ENCODE measurements around the gene STAT4.

STAT4 gene

GRCh38 chr2:191113761-191114160, 37.0 kb downstream of the STAT4 start:
- no peak overlapping the region for H3K4me3 ChIP-seq (ENCODE audit: control insufficient read depth, low read depth, low read length)
- DNase-seq (ENCODE audit: low read depth) = no peak
- no peak for TF ChIP-seq CTCF (IDR thresholded peaks at IDR 0.05; ENCODE audit: control insufficient read depth, insufficient read depth, low read depth, low read length, missing control alignments)

GRCh38 chr2:191112448-191112901, 38.3 kb downstream of the STAT4 start:
- no peak for TF ChIP-seq CTCF (IDR thresholded peaks at IDR 0.05; ENCODE audit: control insufficient read depth, insufficient read depth, low read depth, low read length, missing control alignments)
- DNase-seq (ENCODE audit: low read depth) = no peak
- H3K4me3 ChIP-seq (ENCODE audit: control insufficient read depth, low read depth, low read length) = no peak overlapping the region

- DNase-seq (ENCODE audit: low read depth) = no peak
- TF ChIP-seq CTCF (IDR thresholded peaks at IDR 0.05; ENCODE audit: control insufficient read depth, insufficient read depth, low read depth, low read length, missing control alignments) = no peak
- H3K4me3 ChIP-seq (ENCODE audit: control insufficient read depth, low read depth, low read length) = no peak overlapping the region
Measured at GRCh38 chr2:191109888-191110287, 40.9 kb downstream of the STAT4 start.

- no peak for DNase-seq (ENCODE audit: low read depth)
- no peak for TF ChIP-seq CTCF (IDR thresholded peaks at IDR 0.05; ENCODE audit: control insufficient read depth, insufficient read depth, low read depth, low read length, missing control alignments)
- no peak overlapping the region for H3K4me3 ChIP-seq (ENCODE audit: control insufficient read depth, low read depth, low read length)
Measured at GRCh38 chr2:191108331-191108730, 42.5 kb downstream of the STAT4 start.

- no peak for DNase-seq (ENCODE audit: low read depth)
- TF ChIP-seq CTCF (IDR thresholded peaks at IDR 0.05; ENCODE audit: control insufficient read depth, insufficient read depth, low read depth, low read length, missing control alignments) = no peak
Measured at GRCh38 chr2:191105082-191105481, 45.7 kb downstream of the STAT4 start.

GRCh38 chr2:191103774-191104173, 47.0 kb downstream of the STAT4 start:
- H3K4me3 ChIP-seq (ENCODE audit: control insufficient read depth, low read depth, low read length) = no peak overlapping the region
- no peak for DNase-seq (ENCODE audit: low read depth)
- TF ChIP-seq CTCF (IDR thresholded peaks at IDR 0.05; ENCODE audit: control insufficient read depth, insufficient read depth, low read depth, low read length, missing control alignments) = no peak

More at GRCh38 chr2:191105082-191105481, 45.7 kb downstream of the STAT4 start:
- H3K4me3 ChIP-seq (ENCODE audit: control insufficient read depth, low read depth, low read length) = no peak overlapping the region

- no peak overlapping the region for H3K4me3 ChIP-seq (ENCODE audit: control insufficient read depth, low read depth, low read length)
- TF ChIP-seq CTCF (IDR thresholded peaks at IDR 0.05; ENCODE audit: control insufficient read depth, insufficient read depth, low read depth, low read length, missing control alignments) = no peak
- no peak for DNase-seq (ENCODE audit: low read depth)
Measured at GRCh38 chr2:191100216-191100615, 50.6 kb downstream of the STAT4 start.

Measured in AG09309 (cell line).